GM19455 (cell line): ENCODE results near the gene LTK.

Experiments used
- ATAC-seq: cut with Tn5 transposase; IDR thresholded peaks from one replicate; pipeline ENCODE4 v1.9.1; 2021; ENCODE audit not compliant: unreplicated experiment

The LTK gene

DNA sequence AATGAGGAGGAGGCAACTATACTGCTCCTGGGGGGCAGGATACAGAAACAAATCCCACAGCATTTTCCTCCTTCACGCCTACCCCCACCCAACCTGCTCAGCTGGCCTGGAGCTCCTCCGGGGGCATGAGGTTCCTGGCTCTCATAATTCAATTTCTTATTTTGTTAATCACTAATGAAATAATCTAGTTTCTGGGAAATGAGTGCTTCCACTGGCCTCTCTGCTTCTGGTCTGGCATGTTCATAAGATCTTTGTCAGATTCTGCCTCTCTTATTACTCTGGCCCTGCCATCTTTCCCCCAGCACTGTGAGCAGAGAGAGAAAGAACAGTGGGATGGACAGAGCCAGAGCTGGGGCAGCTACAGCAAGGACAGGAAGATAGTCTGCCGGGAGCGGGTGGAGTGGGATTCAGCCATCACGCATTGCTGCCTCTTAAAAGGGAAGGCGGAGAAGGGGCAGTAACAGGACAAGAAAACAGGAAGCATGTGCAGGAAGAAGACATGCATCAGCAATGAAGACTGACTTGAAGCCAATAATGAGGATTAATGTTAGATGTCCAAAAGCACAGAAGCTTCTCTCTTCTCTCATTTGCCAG lies 16.8 kb upstream of the LTK start:
- ATAC-seq, result no peak

DNA sequence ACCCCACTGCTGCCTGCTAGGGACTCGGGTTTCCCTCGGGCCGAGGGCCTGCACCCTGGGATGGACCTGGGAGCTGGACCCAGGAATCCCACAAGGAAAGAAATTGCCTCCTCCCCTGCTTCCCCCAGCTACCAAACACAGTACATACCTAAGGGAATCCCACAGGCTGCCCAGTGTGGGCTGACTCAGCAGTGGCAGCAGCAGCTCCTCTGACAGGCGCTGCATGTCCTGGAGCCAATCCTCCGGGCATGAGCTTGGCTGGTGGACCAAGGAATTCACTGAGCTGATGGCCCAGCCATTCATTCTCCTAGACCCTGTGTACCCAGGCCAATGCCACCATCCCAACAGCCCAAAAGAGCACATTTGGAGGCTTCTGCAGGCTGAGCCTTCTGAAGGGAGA lies 9.5 kb upstream of the LTK start:
- ATAC-seq, result no peak

DNA sequence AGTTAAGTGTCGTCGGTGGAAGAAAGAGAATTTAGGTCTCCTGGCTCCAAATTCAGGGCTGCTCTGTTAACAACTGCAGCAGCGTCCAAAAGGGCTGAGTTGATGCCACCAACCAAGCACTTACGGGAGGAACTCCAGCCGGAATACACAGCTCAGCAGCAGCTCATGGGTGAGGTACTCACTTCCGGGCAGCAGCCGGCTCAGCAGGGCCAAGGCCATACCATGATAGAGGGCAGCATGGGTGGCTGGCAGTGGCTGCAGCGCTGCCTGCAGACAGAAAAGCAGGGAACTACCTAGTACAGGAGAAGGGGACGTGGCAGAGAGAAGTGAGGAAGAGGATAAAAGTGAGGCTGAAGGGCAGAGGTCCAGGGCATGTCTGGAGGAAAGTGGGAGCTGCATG lies 8.0 kb upstream of the LTK start:
- ATAC-seq, result no peak

DNA sequence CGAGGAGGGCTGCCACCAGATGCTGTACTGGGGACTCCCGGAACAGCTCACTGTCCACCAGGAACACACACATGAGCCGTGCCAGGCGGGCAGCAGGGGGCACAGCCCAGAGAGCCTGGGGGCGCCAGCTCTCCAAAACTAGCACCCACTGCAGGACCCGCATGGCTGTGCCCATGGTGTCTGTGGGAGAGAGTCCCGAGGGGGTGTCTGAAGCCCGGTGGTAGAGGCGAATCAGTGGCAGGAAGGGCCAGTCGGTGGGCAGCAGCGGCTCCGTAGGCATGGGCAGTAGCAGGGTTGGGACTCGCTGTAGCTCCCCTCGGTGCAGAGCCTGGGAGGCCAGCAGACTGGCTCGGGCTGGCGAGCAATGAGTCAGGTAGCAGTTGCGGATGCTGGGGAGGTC lies 7.0 kb upstream of the LTK start:
- no peak for ATAC-seq

DNA sequence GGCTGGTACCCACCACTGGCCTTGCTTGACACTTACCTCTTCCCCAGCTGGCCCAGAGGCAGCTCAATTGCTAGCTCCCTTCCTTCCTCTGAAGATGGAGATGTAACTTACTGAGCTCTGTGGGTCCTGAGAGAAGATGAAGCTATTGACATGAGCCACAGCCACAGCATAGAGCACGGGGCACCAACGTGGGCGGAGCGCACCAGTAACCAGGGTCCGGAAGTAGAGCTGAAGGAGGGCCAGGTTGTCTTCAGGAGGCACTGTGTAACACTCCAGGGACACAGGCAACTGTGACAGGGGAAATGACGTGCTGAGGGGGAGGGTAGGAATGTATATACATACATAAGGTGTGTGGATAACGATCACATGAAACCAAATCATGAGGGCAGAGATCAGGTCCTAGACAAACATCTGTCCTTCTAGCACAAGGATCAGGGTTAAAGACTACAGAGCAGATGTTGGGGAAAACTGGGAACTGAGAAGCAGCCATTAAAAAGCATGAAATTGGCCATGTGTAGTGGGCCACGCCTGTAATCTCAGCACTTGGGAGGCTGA lies 4.3 kb upstream of the LTK start:
- ATAC-seq, result no peak

DNA sequence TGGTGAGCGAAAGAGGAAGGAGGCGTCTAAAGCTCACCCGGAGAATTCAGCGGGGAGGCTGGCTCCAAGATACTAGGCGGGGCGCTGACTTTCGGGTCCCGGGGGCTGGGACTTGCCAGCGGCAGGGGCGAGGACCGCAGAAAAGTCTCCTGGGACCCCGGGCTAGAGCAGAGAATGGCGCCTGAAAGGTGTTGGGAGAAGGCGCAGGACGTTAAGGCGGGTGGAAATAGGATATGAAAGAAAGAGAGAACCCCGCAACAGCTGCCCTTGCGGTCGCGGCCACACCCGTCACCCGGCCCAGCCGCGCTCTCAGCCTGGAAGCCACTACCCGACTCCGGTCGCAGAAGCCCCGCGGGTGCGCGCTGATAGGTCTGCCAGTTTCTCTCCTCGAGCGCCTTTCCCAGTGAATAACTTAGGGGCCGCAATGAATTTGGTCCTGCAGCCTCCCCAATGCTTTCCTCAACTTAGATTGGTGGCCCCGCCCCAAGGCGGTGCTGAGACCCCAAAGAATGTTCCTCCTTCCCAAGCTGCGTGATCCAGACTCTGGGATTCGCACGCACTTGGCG lies 604 bp downstream of the LTK start:
- ATAC-seq, result no peak

DNA sequence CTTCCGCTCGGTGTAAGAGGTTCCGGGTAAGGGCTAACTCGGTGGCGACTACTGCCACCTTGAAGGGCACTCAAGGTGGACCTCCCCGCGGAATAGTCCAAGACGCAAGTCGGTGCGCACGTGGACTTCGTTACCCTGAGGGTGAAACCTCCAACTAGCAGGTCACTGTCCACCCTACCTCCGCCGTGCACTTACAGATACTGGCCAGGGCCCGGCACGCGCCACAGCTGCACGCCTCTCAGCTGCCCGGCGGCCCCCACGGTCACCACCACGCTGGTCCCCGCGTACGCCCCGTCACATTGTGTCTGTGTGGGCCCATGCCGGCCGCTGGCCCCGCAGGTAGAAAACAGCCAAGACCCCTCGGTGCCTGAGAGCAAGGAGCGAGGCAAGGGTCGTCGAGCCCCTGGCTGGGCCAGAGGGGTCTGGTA lies 1.1 kb downstream of the LTK start:
- ATAC-seq, result no peak

DNA sequence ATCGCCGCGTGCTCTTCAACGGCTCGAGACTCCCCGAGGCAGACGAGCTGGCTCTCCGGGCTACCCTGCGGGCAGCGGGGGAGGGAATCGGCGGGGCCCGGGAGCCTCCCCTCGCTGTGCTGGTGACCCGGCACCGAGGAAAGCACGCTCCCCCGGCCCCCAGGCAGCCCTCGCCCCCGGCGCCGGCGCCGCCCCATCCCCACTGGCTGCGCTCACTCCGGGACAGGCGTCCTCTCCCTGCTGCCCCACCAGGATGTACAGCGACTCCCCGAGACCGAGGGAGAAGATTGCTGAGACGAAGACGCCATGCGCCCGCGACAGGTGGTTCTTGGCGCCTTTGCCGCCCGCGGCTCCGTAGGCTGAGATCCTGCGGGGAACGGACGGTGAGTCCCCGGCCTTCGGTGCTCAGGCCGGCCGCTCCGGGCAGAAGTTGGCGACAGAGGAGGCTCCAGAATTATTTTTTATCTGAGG lies 1.7 kb downstream of the LTK start:
- ATAC-seq, result no peak

DNA sequence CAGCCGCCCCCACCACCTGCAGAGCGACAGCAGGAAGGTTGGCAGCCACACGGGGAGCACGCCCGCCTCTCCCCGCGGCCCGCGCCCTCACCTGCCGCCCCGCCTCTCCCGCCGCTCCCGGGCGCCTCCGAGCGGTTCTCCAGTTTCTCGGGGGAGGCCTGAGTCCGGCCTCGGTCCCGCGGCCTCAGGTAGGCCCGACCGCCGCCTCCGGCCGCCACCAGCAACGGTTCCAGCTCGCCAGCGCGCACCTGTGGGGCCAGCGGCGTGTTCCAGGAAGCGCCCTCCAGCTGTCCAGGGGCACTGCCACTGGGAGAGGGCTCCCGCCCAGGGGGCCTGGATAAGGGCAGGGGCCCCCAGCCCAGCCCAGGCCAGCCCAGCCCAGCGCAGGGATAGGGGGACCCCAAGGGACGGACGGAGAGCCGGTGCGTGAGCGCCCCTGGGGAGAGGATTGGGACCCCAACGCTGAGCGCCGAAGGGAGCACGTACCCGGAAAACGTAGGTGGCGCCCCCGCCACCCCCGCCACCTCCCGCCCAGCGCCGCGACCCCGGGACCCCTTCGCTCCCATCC lies 2.2 kb downstream of the LTK start:
- ATAC-seq, result no peak

DNA sequence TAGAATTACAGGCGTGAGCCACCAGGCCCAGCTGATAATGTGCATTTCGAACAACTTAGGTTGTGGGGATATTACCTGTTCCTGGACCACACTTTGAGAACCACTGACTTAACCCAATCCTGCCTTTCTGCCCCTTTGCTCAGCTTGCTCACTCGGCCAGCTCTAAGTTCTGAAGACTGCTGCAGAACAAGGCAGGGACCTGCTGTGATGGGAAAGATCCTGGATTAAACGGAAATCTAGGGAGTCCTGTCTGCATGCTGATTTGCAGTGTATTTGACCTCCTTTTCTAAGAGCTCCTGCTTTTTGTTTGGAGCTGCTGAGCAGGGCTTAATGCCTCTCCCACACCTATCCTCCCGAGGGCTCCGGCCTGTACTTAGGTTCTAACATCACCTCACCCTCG lies 2.9 kb downstream of the LTK start:
- no peak for ATAC-seq

DNA sequence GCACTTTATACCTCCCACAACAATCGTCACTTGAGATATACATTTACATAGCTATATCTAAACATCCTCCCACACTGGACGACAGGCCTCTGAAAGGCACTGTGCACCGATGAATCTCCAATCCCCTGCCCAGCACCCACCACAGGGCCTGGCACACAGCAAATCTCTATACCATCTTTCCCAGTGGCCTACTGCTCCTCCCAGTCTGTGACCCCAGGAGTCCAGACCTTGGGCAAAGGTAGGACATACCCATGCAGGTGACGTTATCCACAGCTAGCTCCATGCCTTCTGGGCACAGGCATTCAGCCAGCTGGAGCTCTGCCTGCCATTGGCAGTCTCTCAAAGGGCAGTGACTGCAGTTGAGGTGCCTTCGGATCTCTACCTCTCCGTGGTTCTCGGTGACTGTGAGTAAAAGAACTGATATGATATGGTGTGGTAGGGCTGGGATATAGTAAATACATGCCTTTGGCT lies 5.8 kb downstream of the LTK start:
- no peak for ATAC-seq

DNA sequence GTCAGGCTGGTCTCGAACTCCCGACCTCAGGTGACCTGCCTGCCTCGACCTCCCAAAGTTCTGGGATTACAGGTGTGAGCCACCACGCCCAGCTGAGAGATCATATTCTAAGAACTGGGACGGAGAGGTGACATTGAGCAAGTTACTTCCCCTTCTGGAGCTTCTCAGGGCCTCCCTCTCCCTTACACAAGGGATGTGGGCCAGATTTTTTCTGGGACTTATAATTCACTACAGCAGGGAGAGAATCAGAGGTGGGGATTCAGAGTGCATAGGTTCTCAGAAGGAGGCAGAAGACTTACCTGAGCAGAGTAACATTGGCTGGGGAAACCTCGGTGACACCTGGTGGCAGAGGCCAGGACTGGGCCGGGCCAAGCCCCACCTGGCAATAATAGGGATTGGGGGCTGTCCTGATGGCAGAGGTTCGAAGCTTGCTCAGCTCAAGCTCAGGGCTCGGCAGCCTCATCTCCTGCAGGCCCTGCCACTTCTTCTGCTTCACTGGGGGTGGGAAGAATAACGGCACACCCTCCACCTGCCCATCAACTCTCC lies 6.8 kb downstream of the LTK start:
- no peak for ATAC-seq

DNA sequence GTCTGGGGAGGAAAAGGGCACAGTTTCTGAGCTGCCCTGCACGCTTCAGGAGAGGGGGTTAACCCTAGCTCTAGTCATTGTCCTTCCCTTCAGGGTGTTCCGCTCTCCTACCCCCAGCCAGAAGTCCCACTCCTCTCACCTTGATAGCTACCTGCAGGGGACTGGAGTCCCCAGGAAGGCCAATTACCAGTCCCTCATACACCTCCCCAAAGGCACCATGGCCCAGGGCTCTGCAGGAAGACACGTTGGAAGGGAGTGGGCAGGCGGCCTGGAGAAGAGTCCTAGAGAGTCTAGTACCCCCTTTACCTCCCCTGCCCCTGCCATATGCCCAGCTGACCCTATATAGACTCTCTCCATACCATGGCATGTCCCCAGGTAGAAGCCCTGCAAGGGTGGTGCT lies 7.9 kb downstream of the LTK start:
- ATAC-seq, result no peak

DNA sequence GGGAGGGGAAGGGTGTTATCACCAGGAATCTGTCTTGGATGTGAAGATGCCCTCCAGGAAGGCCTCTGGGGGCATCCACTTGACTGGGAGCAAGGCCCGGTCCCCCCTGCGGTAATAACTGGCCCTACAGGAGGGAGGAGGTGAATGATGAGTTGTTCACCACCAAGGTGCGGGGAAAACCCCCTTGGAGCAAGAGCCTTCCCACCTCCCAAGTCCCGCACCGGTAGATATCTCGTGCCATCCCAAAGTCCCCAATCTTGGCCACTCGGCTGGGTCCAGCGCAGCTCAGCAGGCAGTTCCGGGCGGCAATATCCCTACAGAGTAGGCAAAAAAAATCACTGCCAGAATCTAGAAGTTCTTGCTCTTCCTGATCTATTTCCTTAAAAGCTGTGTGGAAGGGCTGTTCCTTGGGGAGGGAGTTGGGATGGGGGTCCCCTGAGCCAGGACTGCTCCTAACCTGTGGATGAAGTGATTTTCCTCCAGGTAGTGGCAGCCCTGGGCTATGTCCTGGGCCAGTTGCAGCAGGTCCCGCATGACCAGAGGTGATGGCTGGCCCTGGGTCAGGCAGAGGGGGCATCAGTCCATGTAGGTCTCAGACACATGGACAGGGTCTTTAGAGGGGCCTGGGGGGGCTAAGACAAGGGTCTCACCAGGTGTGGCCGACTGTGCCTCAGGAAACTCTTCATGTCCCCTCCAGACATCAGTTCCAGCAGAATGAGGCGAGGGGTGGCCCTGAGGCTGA lies 8.7 kb downstream of the LTK start:
- ATAC-seq, result no peak

DNA sequence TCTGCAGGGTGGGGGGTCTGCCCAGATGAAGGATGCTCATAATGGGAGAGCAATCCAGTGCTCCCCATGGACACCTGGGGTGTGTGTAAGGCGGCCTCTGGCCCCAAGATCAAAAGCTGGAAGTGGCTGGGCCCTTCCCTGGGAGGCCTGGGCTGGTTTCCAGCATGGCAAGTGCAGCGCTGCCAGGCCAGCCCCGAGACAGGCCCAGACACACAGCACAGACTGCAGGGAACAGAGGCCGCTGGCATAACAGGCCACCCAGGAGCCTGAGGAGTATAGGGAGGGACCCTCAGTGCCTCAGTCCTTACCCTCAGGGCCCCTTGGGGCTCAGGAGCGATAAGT lies 10.0 kb downstream of the LTK start:
- no peak for ATAC-seq

DNA sequence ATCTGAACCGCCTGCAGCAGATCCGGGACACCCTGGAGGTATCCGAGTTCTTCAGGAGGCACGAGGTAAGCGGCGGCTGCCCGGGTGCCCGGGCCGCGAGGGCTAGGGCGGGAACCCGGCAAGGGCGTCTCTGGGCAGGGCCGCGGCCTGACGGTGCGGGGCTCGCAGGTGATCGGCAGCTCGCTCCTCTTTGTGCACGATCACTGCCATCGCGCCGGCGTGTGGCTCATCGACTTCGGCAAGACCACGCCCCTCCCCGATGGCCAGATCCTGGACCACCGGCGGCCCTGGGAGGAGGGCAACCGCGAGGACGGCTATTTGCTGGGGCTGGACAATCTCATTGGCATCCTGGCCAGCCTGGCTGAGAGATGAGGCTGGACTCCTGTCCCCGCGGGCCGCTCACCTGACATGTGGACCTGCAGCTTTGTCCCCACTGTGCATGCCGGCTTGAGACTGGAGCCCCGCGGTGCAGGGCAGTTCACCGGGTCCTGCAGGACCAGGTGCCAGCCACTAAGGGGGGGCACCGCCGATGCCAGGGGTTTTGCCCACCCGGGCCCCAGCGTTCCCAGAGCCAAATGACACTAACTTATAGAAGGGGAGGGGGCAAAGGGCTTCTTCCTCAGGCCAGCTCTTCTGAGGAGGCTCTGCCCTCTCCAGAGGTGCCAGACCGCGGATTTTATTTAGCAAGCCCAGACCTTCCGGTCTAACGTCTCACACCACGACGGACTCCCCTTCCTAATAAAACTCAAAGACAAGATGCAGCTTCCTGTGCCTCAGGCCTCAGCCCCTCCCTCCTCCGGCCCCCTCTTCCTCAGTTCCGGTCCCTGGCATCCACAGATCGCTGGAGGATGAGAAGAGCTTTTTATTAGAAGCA lies 10.6 kb downstream of the LTK start:
- no peak for ATAC-seq

DNA sequence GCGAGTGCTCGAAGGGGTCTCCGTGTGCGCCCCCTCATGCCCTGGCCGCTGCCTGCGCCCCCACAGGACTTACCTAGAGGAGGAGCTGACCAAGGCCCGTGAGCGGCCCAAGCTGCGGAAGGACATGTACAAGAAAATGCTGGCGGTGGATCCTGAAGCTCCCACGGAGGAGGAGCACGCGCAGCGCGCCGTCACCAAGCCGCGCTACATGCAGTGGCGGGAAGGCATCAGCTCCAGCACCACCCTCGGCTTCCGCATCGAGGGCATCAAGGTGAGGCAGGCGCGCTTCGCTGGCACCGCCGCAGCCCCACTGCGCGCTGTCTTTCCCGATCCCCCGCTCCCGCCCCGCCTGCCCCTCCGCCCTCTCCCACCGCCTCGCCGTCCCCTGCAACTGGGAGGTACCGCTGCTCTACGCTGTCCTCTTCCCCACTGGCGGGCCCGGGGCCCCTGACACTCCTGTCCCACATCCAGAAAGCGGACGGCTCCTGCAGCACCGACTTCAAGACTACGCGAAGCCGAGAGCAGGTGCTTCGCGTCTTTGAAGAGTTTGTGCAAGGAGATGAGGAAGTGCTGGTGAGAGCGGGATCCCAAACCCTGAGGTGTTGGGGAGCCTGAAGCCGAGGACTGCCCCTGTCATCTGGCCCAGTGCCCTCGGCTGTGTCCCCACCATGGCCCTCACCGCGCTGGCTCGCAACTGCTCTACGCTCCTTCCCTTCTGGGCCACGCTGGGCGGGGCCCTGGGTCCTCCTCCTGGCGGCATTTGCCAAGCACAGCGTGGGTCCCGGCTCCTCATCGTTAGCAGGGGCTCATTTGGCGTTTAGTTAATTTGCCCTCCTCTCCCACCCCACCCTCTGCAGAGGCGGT lies 11.5 kb downstream of the LTK start:
- ATAC-seq, result no peak

DNA sequence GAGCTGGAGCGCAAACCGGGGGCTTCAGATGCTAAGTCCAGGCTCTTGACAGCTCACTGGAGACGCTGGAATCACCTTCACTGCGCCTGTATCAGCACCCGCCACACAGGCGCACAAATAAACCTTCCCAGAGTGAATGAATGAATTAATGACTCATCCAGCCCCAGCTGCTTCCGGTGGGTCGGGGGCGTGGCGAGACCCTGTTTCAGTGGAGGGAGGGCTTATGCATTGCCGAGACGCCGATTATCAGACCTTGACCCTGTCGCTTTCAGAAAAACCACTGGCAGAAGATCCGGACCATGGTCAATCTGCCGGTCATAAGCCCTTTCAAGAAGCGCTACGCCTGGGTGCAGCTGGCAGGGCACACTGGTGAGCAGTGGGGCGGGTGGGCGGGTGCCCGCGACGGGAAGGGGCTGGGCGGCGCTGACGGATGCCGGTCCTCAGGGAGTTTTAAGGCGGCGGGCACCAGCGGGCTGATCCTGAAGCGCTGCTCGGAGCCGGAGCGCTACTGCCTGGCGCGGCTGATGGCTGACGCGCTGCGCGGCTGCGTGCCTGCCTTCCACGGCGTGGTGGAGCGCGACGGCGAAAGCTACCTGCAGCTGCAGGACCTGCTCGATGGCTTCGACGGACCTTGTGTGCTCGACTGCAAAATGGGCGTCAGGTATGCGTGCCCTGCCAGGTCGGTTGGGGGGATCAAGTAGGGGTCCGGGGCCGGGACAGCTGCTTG lies 12.3 kb downstream of the LTK start:
- ATAC-seq, result no peak
